Right atrium auricular region (tissue), 2 donors: ENCODE data around the gene C2CD3. TPM values are rescaled to one million over a fixed set of nuclear protein-coding genes. Genes with fewer than 3 reads are reported as not detected.
A peak's percentile ranks its signal among the peaks of the same experiment; 100 is the strongest.

Source experiments
- DNase-seq: peaks from one replicate; pipeline ENCODE4 v3.0.0-alpha.2; 2019; ENCODE audit warnings: low spot score
- H3K27ac ChIP-seq, 2 donors: fragments of 200-600 bp; sonication (generic); 1 replicate in 1 of 2; 2 replicates in 1 of 2; pipeline ENCODE4 v1.5.1; 2016 to 2019
- H3K27me3 ChIP-seq, 2 donors: fragments of 200-600 bp; sonication (generic); one replicate each; pipeline versions ENCODE4 v1.5.1 to v1.6.0; 2017 to 2019
- H3K36me3 ChIP-seq: fragments of 200-600 bp; sonication (generic); one replicate; pipeline ENCODE4 v1.5.1; 2016
- H3K4me1 ChIP-seq, 2 donors: fragments of 200-600 bp; sonication (generic); one replicate each; pipeline versions ENCODE4 v1.5.1 to v1.6.0; 2017 to 2019
- H3K4me3 ChIP-seq, 2 donors: fragments of 200-600 bp; sonication (generic); 1 replicate in 1 of 2; 2 replicates in 1 of 2; pipeline ENCODE4 v1.5.1; 2017 to 2019; ENCODE audit warnings: mild to moderate bottlenecking in 1 of 2, moderate library complexity in 1 of 2
- H3K9me3 ChIP-seq, 2 donors: fragments of 200-600 bp; sonication (generic); one replicate each; pipeline ENCODE4 v1.5.1; 2019
- total RNA-seq, 2 donors: library from RNA; depleted of rRNA; stranded (reverse); fragments of >200 nt; gene quantifications; one replicate each; pipeline ENCODE4 v1.1.0, GENCODE V29; 2016
- TF ChIP-seq, protein P1 (sequence below), 2 donors: fragments of 200-600 bp; sonication (generic); IDR thresholded peaks; one replicate each; pipeline ENCODE4 v1.5.1; 2019; ENCODE audit warnings: antibody characterized with exemption in 2 of 2

Gene C2CD3
- total RNA-seq, 2 donors from 2014 or later = 15.0 to 15.4 TPM

DNA sequence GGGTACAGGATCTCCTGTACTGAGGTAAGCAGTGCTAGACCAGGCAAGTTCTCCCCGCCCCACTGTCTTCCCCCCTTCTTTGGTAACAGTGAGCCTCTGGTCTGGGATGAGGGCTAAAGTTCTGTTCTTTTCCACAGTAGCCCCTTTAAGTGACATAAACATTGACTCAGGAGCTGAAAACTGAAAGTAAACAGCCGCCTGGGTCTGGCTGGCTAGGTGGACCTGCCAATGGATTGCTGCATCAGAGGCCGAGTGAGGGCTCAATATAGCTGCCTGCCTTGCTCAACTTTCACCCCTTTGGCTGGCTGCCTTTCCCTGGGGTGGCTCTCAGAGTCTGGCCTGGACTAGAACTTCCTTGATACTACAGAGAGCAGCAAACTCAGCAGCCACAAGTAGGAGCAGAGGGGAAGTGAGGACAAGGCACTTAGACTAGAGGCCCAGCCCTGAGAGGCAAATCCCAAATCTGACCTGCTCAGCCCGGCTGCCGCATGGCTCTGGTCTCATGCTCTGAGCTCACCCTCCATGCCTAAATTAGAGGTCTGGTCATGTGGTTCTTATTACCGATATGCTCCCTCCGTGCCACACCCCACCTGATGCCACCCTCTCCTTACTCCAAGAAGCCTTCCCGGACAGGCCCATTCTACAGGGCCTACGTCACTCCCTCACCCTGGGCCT lies 152.3 kb downstream of the C2CD3 start:
- Histone ChIP-seq H3K4me3 (no peak overlapping the region), H3K27me3 (no peaks in the 10 kb centered on the region), H3K9me3 (no peaks in the 10 kb centered on the region), H3K27ac (peak overlapping the region; percentile 89 to 91), H3K36me3 (peaks cover 6% of the 10 kb centered on the region), H3K4me1 (peaks cover 0 to 32% of the 10 kb centered on the region in 2 donors)
- TF ChIP-seq, protein P1, sequence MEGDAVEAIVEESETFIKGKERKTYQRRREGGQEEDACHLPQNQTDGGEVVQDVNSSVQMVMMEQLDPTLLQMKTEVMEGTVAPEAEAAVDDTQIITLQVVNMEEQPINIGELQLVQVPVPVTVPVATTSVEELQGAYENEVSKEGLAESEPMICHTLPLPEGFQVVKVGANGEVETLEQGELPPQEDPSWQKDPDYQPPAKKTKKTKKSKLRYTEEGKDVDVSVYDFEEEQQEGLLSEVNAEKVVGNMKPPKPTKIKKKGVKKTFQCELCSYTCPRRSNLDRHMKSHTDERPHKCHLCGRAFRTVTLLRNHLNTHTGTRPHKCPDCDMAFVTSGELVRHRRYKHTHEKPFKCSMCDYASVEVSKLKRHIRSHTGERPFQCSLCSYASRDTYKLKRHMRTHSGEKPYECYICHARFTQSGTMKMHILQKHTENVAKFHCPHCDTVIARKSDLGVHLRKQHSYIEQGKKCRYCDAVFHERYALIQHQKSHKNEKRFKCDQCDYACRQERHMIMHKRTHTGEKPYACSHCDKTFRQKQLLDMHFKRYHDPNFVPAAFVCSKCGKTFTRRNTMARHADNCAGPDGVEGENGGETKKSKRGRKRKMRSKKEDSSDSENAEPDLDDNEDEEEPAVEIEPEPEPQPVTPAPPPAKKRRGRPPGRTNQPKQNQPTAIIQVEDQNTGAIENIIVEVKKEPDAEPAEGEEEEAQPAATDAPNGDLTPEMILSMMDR (IDR thresholded peaks at IDR 0.05) = no peak
- DNase-seq = peak; percentile 98

DNA sequence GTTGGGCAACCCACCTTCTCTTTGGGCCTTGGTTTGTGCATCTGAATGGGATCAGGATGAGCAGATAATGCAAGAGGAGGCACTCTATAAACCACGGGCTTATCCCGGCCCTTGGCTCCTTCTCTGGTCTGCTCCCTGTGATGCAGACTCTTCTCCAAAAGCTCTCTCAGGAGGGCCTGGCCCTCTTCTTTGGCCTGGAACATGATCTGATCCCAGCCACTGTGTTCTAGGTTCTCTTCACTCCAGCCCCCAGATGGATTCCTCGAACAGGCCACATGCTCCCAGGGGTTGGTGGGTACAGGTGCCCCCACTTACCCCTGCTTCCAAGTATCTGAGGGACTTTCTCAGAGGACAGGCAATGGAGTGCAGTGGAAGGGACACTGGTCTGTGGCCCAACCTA lies 153.2 kb downstream of the C2CD3 start:
- no peaks in the 10 kb centered on the region for H3K27me3 ChIP-seq
- peaks cover 6% of the 10 kb centered on the region for H3K36me3 ChIP-seq
- H3K4me1 ChIP-seq = peaks cover 0 to 32% of the 10 kb centered on the region in 2 donors
- TF ChIP-seq, protein P1 (IDR thresholded peaks at IDR 0.05) = no peak
- H3K27ac ChIP-seq = peak overlapping the region; percentile 89 to 91
- no peaks in the 10 kb centered on the region for H3K9me3 ChIP-seq
- H3K4me3 ChIP-seq = no peak overlapping the region
- no peak for DNase-seq

DNA sequence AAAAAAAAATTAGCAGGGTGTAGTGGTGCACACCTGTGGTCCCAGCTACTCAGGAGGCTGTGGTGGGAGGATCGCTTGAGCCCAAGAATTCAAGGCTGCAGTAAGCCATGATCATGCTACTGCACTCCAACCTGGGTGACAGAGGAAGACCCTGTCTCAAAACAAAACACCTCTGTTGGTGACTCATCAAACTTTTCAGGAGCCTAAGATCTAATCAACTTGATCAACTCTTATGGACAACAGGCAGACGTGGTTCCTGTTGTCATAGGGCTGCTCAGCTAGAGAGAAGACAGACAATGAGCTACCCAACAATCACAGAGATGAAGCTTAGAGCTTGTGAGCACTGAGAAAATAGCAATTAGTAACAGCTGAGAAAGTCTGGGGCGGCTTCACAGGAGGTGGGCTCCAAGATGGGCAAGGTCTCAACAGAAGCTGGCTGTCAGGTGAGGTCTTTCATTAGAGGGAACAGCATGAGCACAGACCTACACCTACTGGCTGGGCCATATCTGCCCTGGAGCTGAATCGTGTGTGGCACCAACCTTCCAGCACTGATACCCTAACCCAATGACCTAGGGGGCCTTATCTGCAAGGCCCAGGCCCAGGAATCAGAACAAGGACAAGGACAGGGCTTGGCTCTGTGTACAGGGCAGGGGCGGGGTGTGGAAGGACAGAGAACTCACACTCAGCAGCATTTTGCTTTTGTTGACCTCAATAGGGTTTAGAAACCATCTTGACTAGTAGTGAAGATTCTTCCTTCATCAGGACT lies 154.7 kb downstream of the C2CD3 start:
- Histone ChIP-seq H3K27ac (no peak overlapping the region), H3K4me1 (peaks cover 0 to 41% of the 10 kb centered on the region in 2 donors), H3K4me3 (no peak overlapping the region), H3K27me3 (no peaks in the 10 kb centered on the region), H3K36me3 (peaks cover 6% of the 10 kb centered on the region), H3K9me3 (no peaks in the 10 kb centered on the region)
- TF ChIP-seq, protein P1 (IDR thresholded peaks at IDR 0.05) = no peak
- DNase-seq = no peak

DNA sequence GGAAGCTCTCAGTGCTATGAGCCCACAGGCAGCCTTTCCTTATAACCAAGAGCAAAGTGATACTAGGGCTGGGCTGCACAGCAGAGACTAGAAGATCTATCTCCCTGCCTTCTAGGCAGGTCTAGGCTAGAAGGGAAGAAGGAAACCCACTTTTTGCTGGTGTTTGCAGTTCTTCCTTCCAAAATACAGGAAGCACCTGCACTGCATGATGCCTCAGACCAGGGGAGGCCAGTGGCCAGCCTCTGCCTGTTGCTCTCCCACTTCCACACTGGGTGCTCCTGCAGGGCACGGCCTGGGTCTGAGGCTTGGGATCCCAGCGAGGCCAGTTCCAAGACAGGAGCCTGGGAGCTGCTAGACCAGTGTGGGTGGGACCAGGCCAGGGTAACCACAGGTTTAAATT lies 155.9 kb downstream of the C2CD3 start:
- Histone ChIP-seq H3K27me3 (no peaks in the 10 kb centered on the region), H3K9me3 (no peaks in the 10 kb centered on the region), H3K27ac (no peak overlapping the region), H3K4me1 (peaks cover 0 to 47% of the 10 kb centered on the region in 2 donors), H3K4me3 (no peak overlapping the region), H3K36me3 (peaks cover 6% of the 10 kb centered on the region)
- TF ChIP-seq, protein P1 (IDR thresholded peaks at IDR 0.05) = no peak
- no peak for DNase-seq

DNA sequence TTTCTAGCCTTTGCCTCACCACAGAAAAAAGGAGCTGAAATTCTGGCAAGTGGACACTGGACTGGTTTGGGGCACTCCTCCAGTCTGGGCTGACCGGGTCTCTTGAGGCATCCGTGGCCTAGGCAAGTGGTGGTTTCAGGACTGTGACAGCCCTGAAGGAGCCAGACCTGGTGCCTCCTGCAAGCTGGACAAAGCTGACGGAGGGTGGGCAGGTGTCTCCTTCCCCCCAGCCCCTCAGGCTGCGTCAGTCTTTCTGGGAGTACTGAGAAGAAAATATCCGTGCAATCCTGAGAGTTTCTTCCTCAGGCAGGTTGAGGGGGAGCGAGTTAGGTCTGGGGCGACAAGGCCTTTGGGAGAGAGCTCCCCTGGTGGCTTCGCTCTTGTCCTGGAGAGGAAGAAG lies 157.7 kb downstream of the C2CD3 start:
- no peak for DNase-seq
- Histone ChIP-seq H3K36me3 (peaks cover 6% of the 10 kb centered on the region), H3K4me1 (peaks cover 0 to 42% of the 10 kb centered on the region in 2 donors), H3K9me3 (no peaks in the 10 kb centered on the region), H3K27ac (no peak overlapping the region), H3K4me3 (no peak overlapping the region), H3K27me3 (no peaks in the 10 kb centered on the region)
- TF ChIP-seq, protein P1 (IDR thresholded peaks at IDR 0.05) = no peak
